ENCODE measurements around the gene GGT6.

Gene GGT6

GRCh38 chr17:4538236-4539002 is 22.0 kb downstream of the GGT6 start:
- H3K4me3 ChIP-seq (ENCODE audit: low read length), result no peak overlapping the region
- no peak for DNase-seq (ENCODE audit: low read depth)
- no peak for TF ChIP-seq CTCF (IDR thresholded peaks at IDR 0.05; ENCODE audit: insufficient read depth, low read depth, low read length, missing control alignments)

GRCh38 chr17:4537451-4538235 is 22.7 kb downstream of the GGT6 start:
- no peak for DNase-seq (ENCODE audit: low read depth)
- no peak overlapping the region for H3K4me3 ChIP-seq (ENCODE audit: low read length)
- TF ChIP-seq CTCF (IDR thresholded peaks at IDR 0.05; ENCODE audit: insufficient read depth, low read depth, low read length, missing control alignments), result no peak

- no peak overlapping the region for H3K4me3 ChIP-seq (ENCODE audit: low read length)
- DNase-seq (ENCODE audit: low read depth), result no peak
- no peak for TF ChIP-seq CTCF (IDR thresholded peaks at IDR 0.05; ENCODE audit: insufficient read depth, low read depth, low read length, missing control alignments)
These were observed 23.5 kb downstream of the GGT6 start for GRCh38 chr17:4536742-4537411.

- no peak overlapping the region for H3K4me3 ChIP-seq (ENCODE audit: low read length)
- no peak for TF ChIP-seq CTCF (IDR thresholded peaks at IDR 0.05; ENCODE audit: insufficient read depth, low read depth, low read length, missing control alignments)
- no peak for DNase-seq (ENCODE audit: low read depth)
These were observed 24.1 kb downstream of the GGT6 start for GRCh38 chr17:4536259-4536741.

GRCh38 chr17:4535667-4536258 is 24.6 kb downstream of the GGT6 start:
- H3K4me3 ChIP-seq (ENCODE audit: low read length), result no peak overlapping the region
- DNase-seq (ENCODE audit: low read depth), result no peak
- TF ChIP-seq CTCF (IDR thresholded peaks at IDR 0.05; ENCODE audit: insufficient read depth, low read depth, low read length, missing control alignments), result no peak

- no peak for TF ChIP-seq CTCF (IDR thresholded peaks at IDR 0.05; ENCODE audit: insufficient read depth, low read depth, low read length, missing control alignments)
- no peak overlapping the region for H3K4me3 ChIP-seq (ENCODE audit: low read length)
- no peak for DNase-seq (ENCODE audit: low read depth)
These were observed 25.3 kb downstream of the GGT6 start for GRCh38 chr17:4534928-4535666.

Measured in epithelial cell of esophagus (primary cell).